Naive thymus-derived CD4-positive, alpha-beta T cell (primary cell): ENCODE measurements around the gene FGFR2. TPM values are rescaled to one million over a fixed set of nuclear protein-coding genes. Genes with fewer than 3 reads are reported as not detected.

ENCODE experiments used
- ATAC-seq: fragments of 150-1000 bp; cut with Tn5 transposase; 2 replicates; pipeline ENCODE4 v1.10.0; 2021; ENCODE audit warnings: mild to moderate bottlenecking, moderate library complexity
- CTCF ChIA-PET: fragments of 350-600 bp; sonication (Branson Sonifier 250); formaldehyde crosslinking; loops from one replicate; lab custom pipeline; 2021; ENCODE audit warnings: antibody characterized with exemption; lab: Charles Lee
- POLR2A ChIA-PET: fragments of 350-600 bp; sonication (Branson Sonifier 250); formaldehyde crosslinking; loops from one replicate; lab custom pipeline; 2021; ENCODE audit warnings: antibody characterized with exemption, inconsistent platforms; lab: Charles Lee
- DNase-seq, 9 donors: peaks; one replicate each; pipeline versions ENCODE4 v3.0.0 to v3.0.0-alpha.2; 2020 to 2022; ENCODE audit warnings: mixed read lengths in 1 of 9
- H3K27ac ChIP-seq: one replicate; pipeline ENCODE4 v1.7.0; 2013; ENCODE audit warnings: mild to moderate bottlenecking, low read depth, low read length, moderate library complexity
- H3K27me3 ChIP-seq, 2 donors: one replicate each; pipeline ENCODE4 v1.7.0; 2013; ENCODE audit warnings: low read length in 2 of 2, mild to moderate bottlenecking in 2 of 2, moderate library complexity in 2 of 2; ENCODE audit not compliant: control insufficient read depth in 2 of 2, insufficient read depth in 2 of 2
- H3K36me3 ChIP-seq, 3 experiments: 1 replicate in 2 of 3; 2 replicates in 1 of 3; pipeline ENCODE4 v1.7.0; 2013; ENCODE audit warnings: low read length in 3 of 3, mild to moderate bottlenecking in 3 of 3, moderate library complexity in 1 of 3; ENCODE audit not compliant: insufficient read depth in 3 of 3, control insufficient read depth in 2 of 3
- H3K4me1 ChIP-seq, 2 donors: one replicate each; pipeline ENCODE4 v1.7.0; 2013; ENCODE audit warnings: low read length in 2 of 2, mild to moderate bottlenecking in 2 of 2, moderate library complexity in 1 of 2; ENCODE audit not compliant: control insufficient read depth in 2 of 2, insufficient read depth in 2 of 2
- H3K4me3 ChIP-seq: 2 replicates; pipeline ENCODE4 v1.7.0; 2013; ENCODE audit warnings: mild to moderate bottlenecking, low read length
- H3K9me3 ChIP-seq, 3 experiments: 1 replicate in 2 of 3; 2 replicates in 1 of 3; pipeline ENCODE4 v1.7.0; 2013; ENCODE audit warnings: low read length in 3 of 3; ENCODE audit not compliant: control insufficient read depth in 2 of 3
- H3K27ac Mint-ChIP-seq, 9 donors: one replicate each; pipeline ENCODE4 v1.8.0; 2020 to 2022; ENCODE audit warnings: mixed read lengths in 9 of 9, mild to moderate bottlenecking in 8 of 9, moderate library complexity in 5 of 9, inconsistent platforms in 2 of 9
- H3K27me3 Mint-ChIP-seq, 5 donors: one replicate each; pipeline ENCODE4 v1.8.0; 2021 to 2022; ENCODE audit warnings: mixed read lengths in 5 of 5, mild to moderate bottlenecking in 1 of 5
- H3K36me3 Mint-ChIP-seq, 5 donors: one replicate each; pipeline ENCODE4 v1.8.0; 2020 to 2022; ENCODE audit warnings: mixed read lengths in 5 of 5, mild to moderate bottlenecking in 3 of 5, inconsistent platforms in 1 of 5
- H3K4me1 Mint-ChIP-seq, 7 donors: one replicate each; pipeline ENCODE4 v1.8.0; 2020 to 2022; ENCODE audit warnings: mixed read lengths in 7 of 7, mild to moderate bottlenecking in 3 of 7, inconsistent platforms in 1 of 7
- H3K4me3 Mint-ChIP-seq, 10 donors: one replicate each; pipeline ENCODE4 v1.8.0; 2020 to 2022; ENCODE audit warnings: mild to moderate bottlenecking in 10 of 10, mixed read lengths in 10 of 10, moderate library complexity in 6 of 10, inconsistent platforms in 2 of 10
- H3K9me3 Mint-ChIP-seq, 11 donors: one replicate each; pipeline ENCODE4 v1.8.0; 2020 to 2022; ENCODE audit warnings: mixed read lengths in 11 of 11, mild to moderate bottlenecking in 4 of 11, inconsistent platforms in 1 of 11, moderate library complexity in 1 of 11
- intact Hi-C, 2 donors: fragments of 100-400 bp; cut with micrococcal nuclease; formaldehyde crosslinking; loops; one replicate each; pipeline ENCODE4 v1.15.1; 2023
- polyA plus RNA-seq, 2 donors: library from polyadenylated mRNA; unstranded; fragments of 300-500 nt; fragmentation: Illumina TruSeq; gene quantifications; one replicate each; pipeline ENCODE4 v1.2.3, GENCODE V29; 2021
- total RNA-seq, 6 experiments: library from RNA in 5 of 6; stranded (reverse) in 5 of 6; gene quantifications; 1 replicate in 5 of 6; 2 replicates in 1 of 6; pipeline ENCODE4 v1.2.3 and lab custom pipeline; 2021 to 2026

The FGFR2 gene
- total and polyA plus RNA-seq, 7 experiments from 2014 or later = 0.88 to 1.2 TPM; not detected in 5

DNA sequence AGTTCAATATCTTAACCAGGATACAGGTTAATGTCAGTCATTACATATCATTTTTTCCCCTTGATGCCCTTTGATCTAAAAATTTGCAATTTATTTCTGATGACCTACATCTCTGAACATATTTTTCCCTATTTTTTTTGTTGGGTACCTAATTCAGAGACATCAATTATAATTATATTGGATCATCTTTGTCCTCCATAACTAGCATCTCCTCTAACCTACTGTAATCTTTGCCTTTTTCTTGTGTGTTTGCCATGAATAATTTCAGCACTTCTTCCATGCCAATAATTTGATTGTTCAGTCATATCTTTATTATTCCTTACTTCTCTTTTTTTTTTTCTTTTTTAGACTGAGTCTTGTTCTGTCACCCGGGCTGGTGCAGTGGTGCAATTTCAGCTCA, 39.2 kb upstream of the FGFR2 start:
- no peaks in the 10 kb centered on the region for H3K36me3 ChIP-seq
- DNase-seq = no peak
- Mint-ChIP-seq H3K27ac (no peak overlapping the region), H3K9me3 (peaks cover 0 to 33% (median 12%) of the 10 kb centered on the region in 11 donors), H3K36me3 (peaks cover 0 to 7% (median 0%) of the 10 kb centered on the region in 5 donors), H3K4me3 (no peak overlapping the region), H3K27me3 (peaks cover 0 to 6% (median 0%) of the 10 kb centered on the region in 5 donors), H3K4me1 (no peaks in the 10 kb centered on the region)
- no peak overlapping the region for H3K27ac ChIP-seq
- H3K27me3 ChIP-seq = no peaks in the 10 kb centered on the region
- no peak overlapping the region for H3K4me3 ChIP-seq
- no peak for ATAC-seq
- ChIA-PET POLR2A (no interaction called here), CTCF (no interaction called here)
- no peaks in the 10 kb centered on the region for H3K9me3 ChIP-seq
- intact Hi-C loops = no loop called here
- H3K4me1 ChIP-seq = no peaks in the 10 kb centered on the region

DNA sequence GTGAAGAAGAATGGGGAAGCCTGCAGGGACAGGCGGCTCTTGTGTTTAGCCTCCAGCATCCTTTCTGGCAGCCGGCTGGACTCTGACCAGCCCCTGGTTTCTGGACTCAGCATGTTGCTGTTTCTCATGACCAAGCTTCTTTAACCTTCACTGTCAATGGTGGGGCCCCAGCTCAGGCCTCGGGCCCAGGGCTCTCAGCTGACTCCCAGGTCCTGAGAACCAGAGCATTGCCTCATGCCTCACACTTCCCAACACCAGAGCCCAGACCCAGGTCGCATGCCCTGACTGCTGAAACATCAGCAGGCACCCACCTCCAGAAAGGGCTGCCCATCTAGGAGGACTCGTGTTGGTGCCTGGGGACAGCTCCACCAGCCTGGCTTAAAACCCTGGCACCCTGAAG, 34.8 kb upstream of the FGFR2 start:
- Histone ChIP-seq H3K27ac (no peak overlapping the region), H3K4me1 (no peaks in the 10 kb centered on the region), H3K9me3 (no peaks in the 10 kb centered on the region), H3K36me3 (no peaks in the 10 kb centered on the region), H3K27me3 (no peaks in the 10 kb centered on the region), H3K4me3 (no peak overlapping the region)
- intact Hi-C loops = no loop called here
- Mint-ChIP-seq H3K36me3 (no peaks in the 10 kb centered on the region), H3K4me3 (no peak overlapping the region), H3K9me3 (peaks cover 0 to 11% (median 6%) of the 10 kb centered on the region in 11 donors), H3K27ac (no peak overlapping the region), H3K4me1 (no peaks in the 10 kb centered on the region), H3K27me3 (peaks cover 0 to 13% (median 4%) of the 10 kb centered on the region in 5 donors)
- ATAC-seq (no peak), DNase-seq (no peak)
- ChIA-PET POLR2A (no interaction called here), CTCF (no interaction called here)

DNA sequence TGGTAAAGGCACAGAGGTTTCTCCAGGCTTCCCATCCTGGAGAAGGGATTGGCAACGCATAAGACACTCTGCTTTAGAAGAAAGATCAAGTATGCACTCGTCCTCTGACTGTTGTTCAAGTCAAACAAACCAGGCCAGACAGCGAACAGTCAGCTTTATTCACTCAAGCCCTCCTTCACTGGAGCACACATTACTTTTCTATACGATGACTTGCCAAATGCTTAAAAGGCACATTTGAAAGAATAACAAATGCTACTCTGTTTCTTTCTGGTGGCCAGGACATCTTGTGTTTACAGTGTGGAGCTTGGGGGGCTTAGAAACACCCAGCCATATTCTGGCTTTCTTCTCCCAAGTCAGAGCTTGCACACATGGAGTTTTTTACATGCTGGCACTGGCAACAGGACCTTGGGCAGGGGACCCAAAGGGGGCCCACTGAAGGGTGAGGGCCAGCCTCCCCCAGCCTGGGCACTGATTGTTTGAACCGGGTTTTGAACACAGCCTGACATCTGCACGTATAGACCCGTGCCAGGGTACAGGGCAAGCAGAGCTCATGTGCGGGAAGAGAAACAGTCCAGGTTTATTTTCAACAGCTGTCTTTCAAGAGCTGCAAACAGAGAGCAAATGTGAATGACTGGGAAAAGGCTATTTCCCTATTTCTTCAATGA, 33.3 kb upstream of the FGFR2 start:
- no peaks in the 10 kb centered on the region for H3K36me3 Mint-ChIP-seq
- H3K27ac Mint-ChIP-seq = no peak overlapping the region
- Histone ChIP-seq H3K4me3 (no peak overlapping the region), H3K36me3 (no peaks in the 10 kb centered on the region), H3K27ac (no peak overlapping the region), H3K9me3 (no peaks in the 10 kb centered on the region), H3K27me3 (no peaks in the 10 kb centered on the region), H3K4me1 (no peaks in the 10 kb centered on the region)
- intact Hi-C loops = no loop called here
- ATAC-seq (no peak), DNase-seq (no peak)
- H3K4me3 Mint-ChIP-seq = no peak overlapping the region
- H3K4me1 Mint-ChIP-seq = no peaks in the 10 kb centered on the region
- POLR2A ChIA-PET = interaction anchor here (0.7 kb wide), 1 partner anchor 252 kb away, joined by 3 read pairs; no protein-coding TSS in a partner anchor
- H3K9me3 Mint-ChIP-seq = peaks cover 0 to 7% (median 0%) of the 10 kb centered on the region in 11 donors
- peaks cover 0 to 13% (median 4%) of the 10 kb centered on the region in 5 donors for H3K27me3 Mint-ChIP-seq
- CTCF ChIA-PET = no interaction called here

DNA sequence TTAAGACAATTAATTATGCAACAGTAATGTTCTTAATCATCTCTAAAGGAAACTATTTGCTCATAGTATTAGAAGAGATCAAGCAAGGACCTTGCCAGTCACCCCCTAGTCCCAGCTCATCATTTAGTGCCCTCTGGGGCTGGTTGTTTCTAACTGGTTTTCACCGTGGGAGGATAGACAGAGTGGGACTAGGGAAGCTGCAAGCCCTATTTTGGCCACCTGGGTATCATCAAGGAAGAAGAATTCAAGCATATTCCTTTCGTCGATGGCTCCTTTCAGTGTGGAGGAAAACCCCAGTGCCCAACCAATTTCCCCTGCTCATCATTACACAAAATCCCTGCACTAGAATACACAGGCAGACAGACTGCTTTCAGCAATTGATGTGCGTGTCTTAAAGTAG, 30.6 kb upstream of the FGFR2 start:
- H3K27me3 ChIP-seq = no peaks in the 10 kb centered on the region
- POLR2A ChIA-PET = no interaction called here
- no peak for ATAC-seq
- Mint-ChIP-seq H3K36me3 (no peaks in the 10 kb centered on the region), H3K27me3 (peaks cover 0 to 10% (median 4%) of the 10 kb centered on the region in 5 donors), H3K4me1 (no peaks in the 10 kb centered on the region), H3K4me3 (no peak overlapping the region), H3K27ac (no peak overlapping the region), H3K9me3 (peaks cover 0 to 5% (median 0%) of the 10 kb centered on the region in 11 donors)
- no peak overlapping the region for H3K4me3 ChIP-seq
- CTCF ChIA-PET = no interaction called here
- H3K9me3 ChIP-seq = no peaks in the 10 kb centered on the region
- no peaks in the 10 kb centered on the region for H3K4me1 ChIP-seq
- no peak for DNase-seq
- no peaks in the 10 kb centered on the region for H3K36me3 ChIP-seq
- no peak overlapping the region for H3K27ac ChIP-seq
- intact Hi-C loops = no loop called here

DNA sequence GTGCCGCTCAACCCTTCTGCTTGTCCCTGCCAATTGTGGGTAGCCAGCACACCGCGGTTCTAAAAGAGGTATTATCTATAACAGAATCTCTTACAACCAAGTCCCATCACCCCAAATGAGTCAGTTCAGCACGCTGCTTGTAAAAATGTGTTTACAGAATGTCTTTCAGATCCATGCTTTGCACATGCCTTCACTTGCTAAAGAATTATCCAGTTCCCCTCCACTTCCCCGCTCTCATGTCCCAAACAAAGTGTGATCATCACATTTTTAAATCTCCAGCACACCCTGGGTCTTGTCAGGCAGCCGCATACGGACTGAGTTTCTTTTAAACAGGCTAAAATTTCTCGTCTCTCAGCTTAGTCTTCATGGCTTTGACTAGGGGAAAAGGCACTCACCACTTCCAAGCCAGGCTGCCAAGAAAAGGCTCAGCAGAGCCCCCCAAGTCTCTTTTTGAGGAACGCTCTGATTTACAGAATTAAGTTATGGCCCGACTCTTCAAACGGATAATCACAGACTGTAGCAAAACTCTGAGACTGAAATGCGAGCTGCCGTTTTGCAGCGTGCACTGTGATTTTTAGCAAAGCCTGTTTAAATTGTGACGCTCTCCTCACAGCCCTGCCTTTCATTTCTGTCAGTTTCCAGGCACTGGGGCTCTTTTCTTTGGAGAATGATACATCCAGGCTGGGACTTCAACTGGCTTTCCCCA, 29.8 kb upstream of the FGFR2 start:
- intact Hi-C loops = no loop called here
- Mint-ChIP-seq H3K4me3 (no peak overlapping the region), H3K27me3 (peaks cover 0 to 10% (median 4%) of the 10 kb centered on the region in 5 donors), H3K4me1 (no peaks in the 10 kb centered on the region), H3K36me3 (no peaks in the 10 kb centered on the region), H3K27ac (no peak overlapping the region), H3K9me3 (peaks cover 0 to 5% (median 0%) of the 10 kb centered on the region in 11 donors)
- H3K27ac ChIP-seq = no peak overlapping the region
- H3K27me3 ChIP-seq = no peaks in the 10 kb centered on the region
- CTCF ChIA-PET = no interaction called here
- H3K36me3 ChIP-seq = no peaks in the 10 kb centered on the region
- no peak overlapping the region for H3K4me3 ChIP-seq
- H3K4me1 ChIP-seq = no peaks in the 10 kb centered on the region
- DNase-seq (no peak), ATAC-seq (no peak)
- H3K9me3 ChIP-seq = no peaks in the 10 kb centered on the region
- POLR2A ChIA-PET = no interaction called here

DNA sequence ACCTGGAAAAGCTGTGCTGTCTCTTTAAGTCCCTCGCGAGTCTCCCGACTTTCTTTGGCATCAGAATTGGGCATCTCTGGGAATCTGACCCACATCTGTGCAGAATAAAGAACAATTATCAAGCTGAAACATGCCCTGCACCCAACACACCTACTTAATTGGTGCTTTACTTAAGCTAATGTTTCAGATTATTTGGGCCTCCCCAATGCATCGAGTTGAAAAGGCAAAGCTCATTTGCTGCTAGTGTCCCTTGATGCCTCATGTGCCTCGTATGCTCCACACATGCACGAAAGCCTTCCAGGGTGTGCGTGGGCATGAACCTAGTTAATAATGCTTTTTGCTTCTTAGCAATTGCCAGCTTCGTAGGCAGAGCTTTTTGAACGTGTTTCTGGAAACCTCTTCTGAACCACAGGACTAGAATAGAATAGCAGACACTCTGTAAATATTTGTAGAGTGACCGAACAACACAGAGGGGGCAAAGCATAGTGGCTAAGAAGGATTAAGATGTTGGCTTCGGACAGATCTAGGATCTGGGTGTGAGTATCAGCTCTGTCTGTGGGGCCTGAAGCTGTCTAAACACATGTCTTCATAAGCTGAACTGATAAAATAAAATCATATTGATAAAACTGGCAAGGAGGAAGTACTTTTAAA, 26.7 kb upstream of the FGFR2 start:
- intact Hi-C loops = no loop called here
- CTCF ChIA-PET = no interaction called here
- no peak overlapping the region for H3K27ac Mint-ChIP-seq

More for the DNA sequence above, 26.7 kb upstream of the FGFR2 start:
- Mint-ChIP-seq H3K36me3 (no peaks in the 10 kb centered on the region), H3K9me3 (peaks cover 0 to 5% (median 0%) of the 10 kb centered on the region in 11 donors), H3K27me3 (peaks cover 0 to 16% (median 0%) of the 10 kb centered on the region in 5 donors), H3K4me3 (no peak overlapping the region), H3K4me1 (no peaks in the 10 kb centered on the region)
- no peaks in the 10 kb centered on the region for H3K36me3 ChIP-seq
- H3K9me3 ChIP-seq = no peaks in the 10 kb centered on the region
- no peak overlapping the region for H3K27ac ChIP-seq
- no peak overlapping the region for H3K4me3 ChIP-seq
- H3K27me3 ChIP-seq = no peaks in the 10 kb centered on the region
- DNase-seq = no peak
- H3K4me1 ChIP-seq = no peaks in the 10 kb centered on the region
- POLR2A ChIA-PET = no interaction called here
- ATAC-seq = no peak
